Dedifferentiated amniotic fluid mesenchymal stem cell (primary cell): ENCODE results near the gene MYH14.

Source experiments
- DNase-seq: peaks from one replicate; pipeline ENCODE4 v3.0.0-alpha.2; 2016; ENCODE audit errors: extremely low spot score

Gene MYH14

GRCh38 chr19:50290011-50290410 is 86.6 kb downstream of the MYH14 start:
- no peak for DNase-seq

- DNase-seq, result no peak
Observed at GRCh38 chr19:50290775-50291174, 87.4 kb downstream of the MYH14 start.

GRCh38 chr19:50292216-50292827 is 88.9 kb downstream of the MYH14 start:
- no peak for DNase-seq

GRCh38 chr19:50293263-50294004 is 90.0 kb downstream of the MYH14 start:
- DNase-seq, result no peak

GRCh38 chr19:50300051-50300450 is 96.6 kb downstream of the MYH14 start:
- no peak for DNase-seq

GRCh38 chr19:50300814-50301606 is 97.6 kb downstream of the MYH14 start:
- DNase-seq, result no peak

GRCh38 chr19:50301607-50301971 is 98.2 kb downstream of the MYH14 start:
- no peak for DNase-seq

- no peak for DNase-seq
Observed at GRCh38 chr19:50303558-50303957, 100.1 kb downstream of the MYH14 start.

GRCh38 chr19:50308991-50309390 is 105.6 kb downstream of the MYH14 start:
- no peak for DNase-seq

- no peak for DNase-seq
Observed at GRCh38 chr19:50309396-50310125, 106.1 kb downstream of the MYH14 start.

- no peak for DNase-seq
Observed at GRCh38 chr19:50310759-50311465, 107.5 kb downstream of the MYH14 start.

- DNase-seq, result no peak
Observed at GRCh38 chr19:50311723-50312635, 108.6 kb downstream of the MYH14 start.

- DNase-seq, result no peak
Observed at GRCh38 chr19:50312967-50313811, 109.8 kb downstream of the MYH14 start.

GRCh38 chr19:50313812-50314536 is 110.6 kb downstream of the MYH14 start:
- no peak for DNase-seq

GRCh38 chr19:50314724-50315708 is 111.6 kb downstream of the MYH14 start:
- DNase-seq, result no peak

- DNase-seq, result no peak
Observed at GRCh38 chr19:50315773-50316448, 112.5 kb downstream of the MYH14 start.

GRCh38 chr19:50317115-50317514 is 113.7 kb downstream of the MYH14 start:
- DNase-seq, result no peak
